SK-N-MC (cell line): ENCODE results near the gene ITSN1.
"Not testable (repeated sequence)": the region's sequence is repeated elsewhere in the genome, so short reads cannot be mapped to it uniquely, and the experiment has no call there.

ENCODE experiments used
- DNase-seq: peaks from one replicate; pipeline ENCODE4 v3.0.0-alpha.2; 2011; ENCODE audit warnings: low read depth, low spot score
- H3K27ac ChIP-seq: fragments of 200-600 bp; sonication (generic); 2 replicates; pipeline ENCODE4 v1.5.1; 2016; ENCODE audit warnings: mixed run types
- H3K36me3 ChIP-seq: fragments of 200-600 bp; sonication (generic); 2 replicates; pipeline ENCODE4 v1.6.1; 2017; ENCODE audit warnings: antibody characterized with exemption, low read length, mixed read lengths; ENCODE audit not compliant: insufficient read depth
- H3K4me3 ChIP-seq: fragments of 200-600 bp; sonication (generic); 2 replicates; pipeline ENCODE4 v1.5.1; 2016
- H3K9ac ChIP-seq: fragments of 200-600 bp; sonication (generic); 2 replicates; pipeline ENCODE4 v1.8.0; 2017; ENCODE audit warnings: mixed run types, mixed read lengths; ENCODE audit not compliant: insufficient read length
- H3K9me3 ChIP-seq: fragments of 200-600 bp; sonication (generic); 2 replicates; pipeline ENCODE4 v1.6.1; 2017; ENCODE audit warnings: low read depth, mild to moderate bottlenecking, antibody characterized with exemption, low read length, moderate library complexity, mixed read lengths
- EZH2 ChIP-seq: fragments of 200-600 bp; sonication (generic); IDR thresholded peaks from one replicate; pipeline ENCODE4 v1.6.1; 2017; ENCODE audit warnings: antibody characterized with exemption
- FOXP2 ChIP-seq: optimal IDR thresholded peaks from 2 replicates; pipeline ENCODE3; 2011; ENCODE audit warnings: mild to moderate bottlenecking, moderate library complexity; ENCODE audit not compliant: insufficient read depth; ENCODE audit errors: extremely low read length, control extremely low read depth
- POLR2AphosphoS5 ChIP-seq: IDR thresholded peaks from 2 replicates; pipeline ENCODE4 v1.6.1; 2012; ENCODE audit warnings: mild to moderate bottlenecking, low read depth, low read length, borderline replicate concordance

ITSN1 gene

GRCh38 chr21:33642027-33642895 is at the start of gene ITSN1:
Gene ITSN1 (plus strand): TSS chr21:33642501. CDS start chr21:33718829, 76,328 bp downstream.
- peak; percentile 64 for TF ChIP-seq FOXP2
- peak; percentile 86 for TF ChIP-seq POLR2AphosphoS5
- no peak for TF ChIP-seq EZH2
- peak; percentile 97 for DNase-seq

GRCh38 chr21:33598051-33598450 is 44.2 kb upstream of the ITSN1 start:
- H3K9me3 ChIP-seq, result no peaks in the 10 kb centered on the region

More at GRCh38 chr21:33642027-33642895, at the start of gene ITSN1:
- Histone ChIP-seq H3K27ac (peak within 1 kb of the TSS; percentile 89), H3K9ac (peak within 1 kb of the TSS; percentile 86), H3K9me3 (no peaks in the 10 kb centered on the region), H3K4me3 (peak within 1 kb of the TSS; percentile 88), H3K36me3 (no peaks in the 10 kb centered on the region; the same call in 1 of the 2 replicates)

GRCh38 chr21:33608559-33608958 is 33.7 kb upstream of the ITSN1 start:
- no peak for DNase-seq
- no peak overlapping the region for H3K9ac ChIP-seq
- H3K9me3 ChIP-seq, result no peaks in the 10 kb centered on the region
- H3K27ac ChIP-seq, result no peak overlapping the region
- no peak for TF ChIP-seq FOXP2
- no peak for TF ChIP-seq POLR2AphosphoS5
- TF ChIP-seq EZH2, result no peak
- H3K4me3 ChIP-seq, result no peak overlapping the region
- H3K36me3 ChIP-seq, result peaks cover 16% of the 10 kb centered on the region

More at GRCh38 chr21:33598051-33598450, 44.2 kb upstream of the ITSN1 start:
- no peak overlapping the region for H3K4me3 ChIP-seq
- H3K36me3 ChIP-seq, result peaks cover 51% of the 10 kb centered on the region
- H3K9ac ChIP-seq, result no peak overlapping the region
- no peak for DNase-seq
- H3K27ac ChIP-seq, result peak overlapping the region; percentile 19; the same call in 1 of the 2 replicates
- TF ChIP-seq FOXP2 (no peak), EZH2 (no peak), POLR2AphosphoS5 (no peak)

GRCh38 chr21:33611006-33611744 is 31.1 kb upstream of the ITSN1 start:
- TF ChIP-seq FOXP2, result no peak
- TF ChIP-seq POLR2AphosphoS5, result no peak
- TF ChIP-seq EZH2, result no peak
- Histone ChIP-seq H3K4me3 (no peak overlapping the region), H3K9ac (no peak overlapping the region), H3K36me3 (peaks cover 18% of the 10 kb centered on the region), H3K9me3 (no peaks in the 10 kb centered on the region), H3K27ac (no peak overlapping the region)
- DNase-seq, result no peak

- peaks cover 39% of the 10 kb centered on the region for H3K36me3 ChIP-seq
- H3K9me3 ChIP-seq, DNase-seq, H3K4me3 ChIP-seq, H3K27ac ChIP-seq, H3K9ac ChIP-seq: not testable (repeated sequence)
Observed at GRCh38 chr21:33617565-33617964, 24.7 kb upstream of the ITSN1 start.

- Histone ChIP-seq H3K9ac (no peak overlapping the region), H3K27ac (no peak overlapping the region), H3K4me3 (no peak overlapping the region), H3K9me3 (no peaks in the 10 kb centered on the region), H3K36me3 (peaks cover 34% of the 10 kb centered on the region)
- TF ChIP-seq POLR2AphosphoS5 (no peak), EZH2 (no peak), FOXP2 (no peak)
- DNase-seq, result no peak
Observed at GRCh38 chr21:33618407-33618806, 23.9 kb upstream of the ITSN1 start.

- Histone ChIP-seq H3K9ac (no peak overlapping the region), H3K36me3 (peaks cover 41% of the 10 kb centered on the region), H3K9me3 (no peaks in the 10 kb centered on the region), H3K4me3 (no peak overlapping the region), H3K27ac (no peak overlapping the region)
- DNase-seq, result no peak
- no peak for TF ChIP-seq POLR2AphosphoS5
- TF ChIP-seq EZH2, result no peak
- no peak for TF ChIP-seq FOXP2
Observed at GRCh38 chr21:33619726-33620125, 22.6 kb upstream of the ITSN1 start.

- H3K36me3 ChIP-seq, result peaks cover 45% of the 10 kb centered on the region
- H3K4me3 ChIP-seq, result no peak overlapping the region
- no peaks in the 10 kb centered on the region for H3K9me3 ChIP-seq
- H3K9ac ChIP-seq, result no peak overlapping the region
- no peak for DNase-seq
- no peak overlapping the region for H3K27ac ChIP-seq
- no peak for TF ChIP-seq POLR2AphosphoS5
- TF ChIP-seq EZH2, result no peak
- TF ChIP-seq FOXP2, result no peak
Observed at GRCh38 chr21:33622253-33622652, 20.0 kb upstream of the ITSN1 start.

- not testable (repeated sequence) for H3K4me3 ChIP-seq, H3K27ac ChIP-seq, DNase-seq, H3K9me3 ChIP-seq, H3K9ac ChIP-seq
- peaks cover 48% of the 10 kb centered on the region for H3K36me3 ChIP-seq
Observed at GRCh38 chr21:33626151-33626550, 16.1 kb upstream of the ITSN1 start.
